GM19099 (cell line): ENCODE results near the gene JAKMIP1.

Experiments
- POLR2A ChIP-seq: IDR thresholded peaks from 3 replicates; pipeline ENCODE4 v1.6.1; 2011; ENCODE audit warnings: low read depth; ENCODE audit not compliant: insufficient read length; ENCODE audit errors: extremely low read depth

JAKMIP1 gene

GRCh38 chr4:6200011-6200921, at the start of gene JAKMIP1:
JAKMIP1 (minus strand) TSS chr4:6200549; CDS start chr4:6112850, 87,699 bp downstream.
- no peak for TF ChIP-seq POLR2A

GRCh38 chr4:6248394-6248793, 48.0 kb upstream of the JAKMIP1 start:
- no peak for TF ChIP-seq POLR2A

GRCh38 chr4:6246170-6246634, 45.9 kb upstream of the JAKMIP1 start:
- no peak for TF ChIP-seq POLR2A

- TF ChIP-seq POLR2A = no peak
Measured at GRCh38 chr4:6245246-6246169, 45.2 kb upstream of the JAKMIP1 start.

GRCh38 chr4:6242271-6243029, 42.1 kb upstream of the JAKMIP1 start:
- TF ChIP-seq POLR2A = no peak

- TF ChIP-seq POLR2A = no peak
Measured at GRCh38 chr4:6241062-6241845, 40.9 kb upstream of the JAKMIP1 start.

- TF ChIP-seq POLR2A = no peak
Measured at GRCh38 chr4:6239968-6240367, 39.6 kb upstream of the JAKMIP1 start.

- TF ChIP-seq POLR2A = no peak
Measured at GRCh38 chr4:6239486-6239885, 39.1 kb upstream of the JAKMIP1 start.

- TF ChIP-seq POLR2A = no peak
Measured at GRCh38 chr4:6236816-6237390, 36.6 kb upstream of the JAKMIP1 start.

GRCh38 chr4:6235901-6236640, 35.7 kb upstream of the JAKMIP1 start:
- TF ChIP-seq POLR2A = no peak

- no peak for TF ChIP-seq POLR2A
Measured at GRCh38 chr4:6235012-6235411, 34.7 kb upstream of the JAKMIP1 start.

- no peak for TF ChIP-seq POLR2A
Measured at GRCh38 chr4:6233929-6234328, 33.6 kb upstream of the JAKMIP1 start.

GRCh38 chr4:6232836-6233785, 32.8 kb upstream of the JAKMIP1 start:
- no peak for TF ChIP-seq POLR2A
